ENCODE data around the gene C1QTNF5.

Gene C1QTNF5

DNA sequence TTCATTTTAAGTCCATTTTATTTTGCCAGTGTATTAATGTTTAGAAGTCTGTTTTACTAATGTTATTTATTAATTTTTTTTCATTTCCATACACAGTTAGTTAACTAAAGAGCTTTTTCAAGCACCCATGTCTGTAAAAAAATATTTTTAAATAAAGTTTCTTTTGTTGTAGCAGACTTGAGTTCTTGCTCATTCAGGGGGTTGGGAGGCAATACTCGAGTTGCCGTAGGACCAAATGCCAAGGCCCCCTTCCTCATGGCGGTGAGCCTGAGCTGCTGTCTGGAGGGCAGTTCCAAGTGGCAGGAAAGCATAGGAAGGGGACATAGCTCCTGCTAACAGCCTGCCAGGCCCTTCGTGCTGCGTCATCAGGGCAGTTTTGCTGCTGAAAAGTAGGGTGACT lies 32.7 kb downstream of the C1QTNF5 start:
- no peak for DNase-seq (ENCODE audit: low read depth)
- TF ChIP-seq, protein P1, sequence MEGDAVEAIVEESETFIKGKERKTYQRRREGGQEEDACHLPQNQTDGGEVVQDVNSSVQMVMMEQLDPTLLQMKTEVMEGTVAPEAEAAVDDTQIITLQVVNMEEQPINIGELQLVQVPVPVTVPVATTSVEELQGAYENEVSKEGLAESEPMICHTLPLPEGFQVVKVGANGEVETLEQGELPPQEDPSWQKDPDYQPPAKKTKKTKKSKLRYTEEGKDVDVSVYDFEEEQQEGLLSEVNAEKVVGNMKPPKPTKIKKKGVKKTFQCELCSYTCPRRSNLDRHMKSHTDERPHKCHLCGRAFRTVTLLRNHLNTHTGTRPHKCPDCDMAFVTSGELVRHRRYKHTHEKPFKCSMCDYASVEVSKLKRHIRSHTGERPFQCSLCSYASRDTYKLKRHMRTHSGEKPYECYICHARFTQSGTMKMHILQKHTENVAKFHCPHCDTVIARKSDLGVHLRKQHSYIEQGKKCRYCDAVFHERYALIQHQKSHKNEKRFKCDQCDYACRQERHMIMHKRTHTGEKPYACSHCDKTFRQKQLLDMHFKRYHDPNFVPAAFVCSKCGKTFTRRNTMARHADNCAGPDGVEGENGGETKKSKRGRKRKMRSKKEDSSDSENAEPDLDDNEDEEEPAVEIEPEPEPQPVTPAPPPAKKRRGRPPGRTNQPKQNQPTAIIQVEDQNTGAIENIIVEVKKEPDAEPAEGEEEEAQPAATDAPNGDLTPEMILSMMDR (IDR thresholded peaks at IDR 0.05; ENCODE audit: insufficient read depth, low read depth, low read length, missing control alignments) = no peak
- no peak overlapping the region for H3K4me3 ChIP-seq (ENCODE audit: low read depth, low read length)

DNA sequence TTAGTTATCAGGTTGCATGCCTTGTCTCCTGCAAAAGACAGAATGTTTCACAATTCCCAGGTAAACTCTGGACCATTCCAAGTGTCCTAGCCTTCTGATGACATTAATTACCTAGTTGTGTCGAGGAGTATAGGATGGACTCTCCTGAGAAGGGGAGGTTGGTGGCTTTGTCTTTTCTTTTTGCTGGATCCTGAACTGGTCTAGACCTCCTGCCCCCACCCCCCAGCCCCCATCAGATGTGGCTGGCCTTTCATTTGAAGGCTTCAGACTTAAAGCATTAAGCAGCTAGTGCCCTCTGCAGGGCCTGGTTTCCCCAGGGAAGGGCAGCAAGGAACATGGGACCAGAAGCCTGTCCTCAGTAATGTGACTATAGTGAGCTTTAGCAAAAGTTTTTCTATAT lies 33.5 kb downstream of the C1QTNF5 start:
- no peak overlapping the region for H3K4me3 ChIP-seq (ENCODE audit: low read depth, low read length)
- TF ChIP-seq, protein P1 (IDR thresholded peaks at IDR 0.05; ENCODE audit: insufficient read depth, low read depth, low read length, missing control alignments) = no peak
- DNase-seq (ENCODE audit: low read depth) = no peak

DNA sequence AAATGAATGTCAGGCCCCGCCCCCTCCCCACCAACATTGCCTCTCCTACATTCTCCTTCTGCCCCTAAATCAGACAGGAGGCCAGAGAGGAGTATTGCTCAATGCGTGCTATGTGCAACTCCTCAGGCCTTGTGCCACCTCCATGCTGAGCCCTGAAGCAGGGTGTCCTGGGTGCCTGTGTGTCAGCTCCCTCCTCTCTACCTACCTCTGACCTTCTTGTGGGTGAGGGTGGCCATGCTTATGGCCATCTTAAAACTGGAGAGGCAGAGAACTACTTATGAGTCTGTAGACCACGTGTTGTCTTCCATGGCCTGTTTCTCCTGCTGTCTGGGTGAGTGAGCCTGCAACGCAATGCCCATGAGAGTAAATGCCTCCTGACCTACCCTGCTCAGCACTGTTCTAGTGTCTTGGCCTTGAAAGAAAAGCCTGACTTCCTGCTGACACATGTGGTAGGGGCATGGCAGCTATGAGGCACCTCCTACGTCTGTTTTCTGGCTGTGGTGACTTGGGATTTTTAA lies 34.3 kb downstream of the C1QTNF5 start:
- TF ChIP-seq, protein P1 (IDR thresholded peaks at IDR 0.05; ENCODE audit: insufficient read depth, low read depth, low read length, missing control alignments) = no peak
- no peak for DNase-seq (ENCODE audit: low read depth)
- no peak overlapping the region for H3K4me3 ChIP-seq (ENCODE audit: low read depth, low read length)

DNA sequence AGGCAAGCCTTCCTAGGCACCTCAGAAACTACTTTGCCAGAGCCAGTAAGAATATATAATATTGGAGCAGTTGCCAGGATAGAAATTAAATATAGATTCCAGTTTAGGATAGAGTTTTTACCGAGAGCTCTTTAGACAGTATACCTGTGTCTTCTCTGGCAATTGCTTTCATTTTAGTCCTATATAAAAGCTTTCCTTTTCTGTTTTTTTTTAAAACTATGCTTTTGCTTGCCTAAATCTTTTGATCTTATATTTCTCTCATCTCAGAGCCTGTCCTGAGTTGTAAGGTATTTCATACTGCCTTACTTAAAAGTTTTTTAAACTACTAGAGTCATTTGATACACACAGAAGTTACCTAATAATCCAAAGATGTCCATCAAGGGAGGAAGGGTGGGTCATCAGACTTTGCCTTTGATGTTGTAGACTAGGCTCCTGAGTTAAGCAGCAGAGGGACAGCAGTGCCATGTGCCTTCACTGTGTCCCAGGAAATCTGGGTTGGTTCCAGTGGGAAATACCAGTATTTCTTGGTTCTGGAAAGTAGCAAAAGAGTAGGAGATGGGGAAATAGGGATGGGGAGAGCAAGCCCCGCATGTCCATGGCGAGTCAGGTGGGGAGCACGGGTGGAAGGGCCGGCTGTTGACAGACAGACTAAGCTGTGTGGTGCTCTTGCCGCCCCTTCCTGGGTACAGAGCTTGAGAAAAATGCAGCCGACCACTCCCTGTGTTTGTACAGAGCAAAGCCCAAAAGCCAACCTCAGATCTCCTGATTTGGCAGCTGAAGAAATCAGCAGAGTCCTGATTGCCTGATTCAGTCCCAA lies 34.9 kb downstream of the C1QTNF5 start:
- no peak for DNase-seq (ENCODE audit: low read depth)
- H3K4me3 ChIP-seq (ENCODE audit: low read depth, low read length) = no peak overlapping the region
- TF ChIP-seq, protein P1 (IDR thresholded peaks at IDR 0.05; ENCODE audit: insufficient read depth, low read depth, low read length, missing control alignments) = no peak

DNA sequence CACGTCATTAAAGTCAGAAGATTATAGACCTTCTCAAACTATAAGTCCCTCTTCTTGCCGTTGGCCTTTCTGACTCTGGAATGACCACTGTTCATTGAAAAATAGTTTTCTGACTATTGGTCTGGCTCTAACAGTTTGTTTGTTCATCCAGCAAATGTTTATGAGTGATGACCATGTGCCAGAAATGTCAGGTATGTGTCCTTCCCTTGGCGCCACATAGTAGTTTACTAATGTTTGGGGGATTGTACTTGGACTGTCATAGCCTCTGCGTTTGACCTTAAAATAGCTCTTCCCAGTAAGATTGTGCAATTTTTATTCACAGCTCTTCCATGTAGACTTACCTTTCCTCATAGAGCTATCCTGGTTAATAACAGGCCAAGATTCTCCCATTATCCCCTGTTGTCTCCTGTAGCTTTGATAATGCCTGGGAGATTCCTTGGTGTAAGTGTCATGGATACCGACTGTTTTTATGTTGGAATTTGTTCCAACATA lies 37.4 kb downstream of the C1QTNF5 start:
- no peak overlapping the region for H3K4me3 ChIP-seq (ENCODE audit: low read depth, low read length)
- DNase-seq (ENCODE audit: low read depth) = no peak
- TF ChIP-seq, protein P1 (IDR thresholded peaks at IDR 0.05; ENCODE audit: insufficient read depth, low read depth, low read length, missing control alignments) = no peak

DNA sequence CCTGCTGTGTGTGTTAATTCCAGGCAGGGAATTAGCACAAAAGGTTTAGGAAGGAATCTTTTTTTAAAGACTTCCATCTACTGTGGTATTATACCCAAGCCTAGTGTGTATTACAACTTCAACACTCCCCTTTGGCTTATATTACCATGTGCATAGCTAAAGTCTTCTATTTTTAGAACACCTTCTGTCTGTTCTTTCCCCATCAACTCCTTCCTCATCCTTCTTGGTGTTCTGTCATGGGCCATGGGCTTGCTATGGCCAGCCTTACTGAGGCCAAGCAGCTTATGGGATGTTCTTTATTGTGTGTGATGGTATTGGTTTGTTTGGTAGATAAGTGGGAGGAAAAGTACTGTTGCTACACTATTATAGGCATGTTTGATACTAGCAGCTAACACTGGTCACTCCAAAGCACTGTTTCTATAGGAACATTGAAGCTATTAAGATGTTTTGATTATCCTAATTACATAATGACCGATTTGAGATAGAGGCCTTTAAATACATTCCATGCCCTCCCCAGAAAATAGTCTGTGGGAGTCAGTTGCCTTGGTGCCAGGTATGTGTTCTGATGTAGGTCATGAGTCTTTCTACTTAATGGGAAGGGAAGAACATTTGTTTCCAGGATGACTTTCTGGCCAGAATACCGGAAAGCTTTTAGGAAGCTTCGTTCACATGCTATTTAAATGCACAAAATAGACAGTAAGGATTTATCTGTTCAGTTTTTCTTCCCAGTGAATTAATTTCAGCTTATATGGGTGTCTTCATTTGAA lies 40.3 kb downstream of the C1QTNF5 start:
- H3K4me3 ChIP-seq (ENCODE audit: low read depth, low read length) = no peak overlapping the region
- no peak for DNase-seq (ENCODE audit: low read depth)
- TF ChIP-seq, protein P1 (IDR thresholded peaks at IDR 0.05; ENCODE audit: insufficient read depth, low read depth, low read length, missing control alignments) = no peak

Measured in GM12865 (cell line).